ENCODE results near the gene MCM7. TPM values are rescaled to one million over a fixed set of nuclear protein-coding genes. Genes with fewer than 3 reads are reported as not detected.

The MCM7 gene
- polyA plus RNA-seq, 1 of the 3 experiments (the other 2 are of a cell fraction), result 241 TPM

DNA sequence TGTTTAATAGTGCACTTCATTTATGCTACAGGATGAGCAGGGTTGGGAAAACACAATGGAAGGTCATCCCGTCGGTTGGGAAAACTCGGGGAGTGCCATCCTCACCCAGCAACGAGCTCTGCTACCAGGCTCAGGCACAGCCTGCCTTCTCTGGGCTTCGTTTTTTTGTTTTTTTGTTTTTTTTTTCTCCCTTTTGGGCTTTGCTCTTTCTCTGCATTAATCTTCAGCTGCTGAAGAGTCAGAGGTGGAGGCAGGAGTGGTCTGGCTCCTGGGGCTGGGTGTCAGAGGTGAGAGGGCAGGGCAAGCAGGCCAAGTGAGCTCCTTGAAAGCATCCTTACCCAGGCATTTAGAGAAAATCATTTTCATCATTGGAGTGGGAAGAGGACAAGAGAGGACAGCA is 31.2 kb downstream of the MCM7 start:
- no peak for DNase-seq
- TF ChIP-seq FOXJ3 (CRISPR knock-in tag; IDR thresholded peaks at IDR 0.05) (no peak), RAD21 (IDR thresholded peaks at IDR 0.05; ENCODE audit: low read length) (no peak), RXRA (IDR thresholded peaks at IDR 0.05; ENCODE audit: borderline replicate concordance, low read depth) (no peak), CHD2 (IDR thresholded peaks at IDR 0.05; ENCODE audit: low read length, partially characterized antibody) (no peak), SMC3 (IDR thresholded peaks at IDR 0.05; ENCODE audit: low read depth, low read length) (no peak), EZH2phosphoT487 (IDR thresholded peaks at IDR 0.05; ENCODE audit: borderline replicate concordance, low read depth) (no peak), TEAD4 (IDR thresholded peaks at IDR 0.05; ENCODE audit: borderline replicate concordance, insufficient read depth) (no peak), RFX5 (IDR thresholded peaks at IDR 0.05; ENCODE audit: low read length) (no peak), EP300 (IDR thresholded peaks at IDR 0.05; ENCODE audit: borderline replicate concordance in 1 of 2, low read depth in 1 of 2, low read length in 1 of 2) (no peak), YY1 (IDR thresholded peaks at IDR 0.05; ENCODE audit: low read depth) (no peak)
- TF ChIP-seq, protein P1, sequence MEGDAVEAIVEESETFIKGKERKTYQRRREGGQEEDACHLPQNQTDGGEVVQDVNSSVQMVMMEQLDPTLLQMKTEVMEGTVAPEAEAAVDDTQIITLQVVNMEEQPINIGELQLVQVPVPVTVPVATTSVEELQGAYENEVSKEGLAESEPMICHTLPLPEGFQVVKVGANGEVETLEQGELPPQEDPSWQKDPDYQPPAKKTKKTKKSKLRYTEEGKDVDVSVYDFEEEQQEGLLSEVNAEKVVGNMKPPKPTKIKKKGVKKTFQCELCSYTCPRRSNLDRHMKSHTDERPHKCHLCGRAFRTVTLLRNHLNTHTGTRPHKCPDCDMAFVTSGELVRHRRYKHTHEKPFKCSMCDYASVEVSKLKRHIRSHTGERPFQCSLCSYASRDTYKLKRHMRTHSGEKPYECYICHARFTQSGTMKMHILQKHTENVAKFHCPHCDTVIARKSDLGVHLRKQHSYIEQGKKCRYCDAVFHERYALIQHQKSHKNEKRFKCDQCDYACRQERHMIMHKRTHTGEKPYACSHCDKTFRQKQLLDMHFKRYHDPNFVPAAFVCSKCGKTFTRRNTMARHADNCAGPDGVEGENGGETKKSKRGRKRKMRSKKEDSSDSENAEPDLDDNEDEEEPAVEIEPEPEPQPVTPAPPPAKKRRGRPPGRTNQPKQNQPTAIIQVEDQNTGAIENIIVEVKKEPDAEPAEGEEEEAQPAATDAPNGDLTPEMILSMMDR (IDR thresholded peaks at IDR 0.05), result no peak
- TF ChIP-seq, protein P2, sequence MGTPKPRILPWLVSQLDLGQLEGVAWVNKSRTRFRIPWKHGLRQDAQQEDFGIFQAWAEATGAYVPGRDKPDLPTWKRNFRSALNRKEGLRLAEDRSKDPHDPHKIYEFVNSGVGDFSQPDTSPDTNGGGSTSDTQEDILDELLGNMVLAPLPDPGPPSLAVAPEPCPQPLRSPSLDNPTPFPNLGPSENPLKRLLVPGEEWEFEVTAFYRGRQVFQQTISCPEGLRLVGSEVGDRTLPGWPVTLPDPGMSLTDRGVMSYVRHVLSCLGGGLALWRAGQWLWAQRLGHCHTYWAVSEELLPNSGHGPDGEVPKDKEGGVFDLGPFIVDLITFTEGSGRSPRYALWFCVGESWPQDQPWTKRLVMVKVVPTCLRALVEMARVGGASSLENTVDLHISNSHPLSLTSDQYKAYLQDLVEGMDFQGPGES (IDR thresholded peaks at IDR 0.05; ENCODE audit: low read depth, low read length), result no peak
- TF ChIP-seq, protein P3, sequence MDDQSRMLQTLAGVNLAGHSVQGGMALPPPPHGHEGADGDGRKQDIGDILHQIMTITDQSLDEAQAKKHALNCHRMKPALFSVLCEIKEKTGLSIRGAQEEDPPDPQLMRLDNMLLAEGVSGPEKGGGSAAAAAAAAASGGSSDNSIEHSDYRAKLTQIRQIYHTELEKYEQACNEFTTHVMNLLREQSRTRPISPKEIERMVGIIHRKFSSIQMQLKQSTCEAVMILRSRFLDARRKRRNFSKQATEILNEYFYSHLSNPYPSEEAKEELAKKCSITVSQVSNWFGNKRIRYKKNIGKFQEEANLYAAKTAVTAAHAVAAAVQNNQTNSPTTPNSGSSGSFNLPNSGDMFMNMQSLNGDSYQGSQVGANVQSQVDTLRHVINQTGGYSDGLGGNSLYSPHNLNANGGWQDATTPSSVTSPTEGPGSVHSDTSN (IDR thresholded peaks at IDR 0.05), result no peak
- Histone ChIP-seq H2AFZ (ENCODE audit: low read depth) (no peak overlapping the region), H3K27me3 (ENCODE audit: insufficient read depth) (no peaks in the 10 kb centered on the region), H3K4me1 (ENCODE audit: control insufficient read depth in 1 of 2, insufficient read depth in 2 of 2, low read depth in 1 of 2, low read length in 1 of 2) (peaks cover 0 to 14% of the 10 kb centered on the region in 2 experiments; a peak in 1 of 4 replicates), H3K9me3 (peaks cover 39% of the 10 kb centered on the region), H3K9ac (no peak overlapping the region), H3K4me2 (no peak overlapping the region), H3K36me3 (replicated peaks in 1 of 2; ENCODE audit: control insufficient read depth in 1 of 2, insufficient read depth in 2 of 2, low read length in 1 of 2) (peaks cover 50 to 75% of the 10 kb centered on the region in 2 experiments), H3K4me3 (ENCODE audit: low read depth in 2 of 2, low read length in 1 of 2) (no peak overlapping the region; a peak in 1 of 4 replicates), H3F3A (replicated peaks; ENCODE audit: insufficient read depth) (peaks cover 45% of the 10 kb centered on the region), H3K79me2 (ENCODE audit: insufficient read depth) (peaks cover 20% of the 10 kb centered on the region; the same call in 1 of the 2 replicates), H4K20me1 (ENCODE audit: insufficient read depth) (no peaks in the 10 kb centered on the region), H3K9me2 (no peaks in the 10 kb centered on the region), H3K27ac (ENCODE audit: low read depth in 2 of 2, low read length in 1 of 2) (no peak overlapping the region)
- ChIA-PET CTCF (interaction anchor here (1.2 to 3.2 kb wide), 5 partner anchors 9 to 77 kb away, joined by 3 to 21 read pairs (median 5); partner anchors contain the start of gene ZNF3), POLR2A (interaction anchor here (1.6 kb wide), 1 partner anchor 10 kb away, joined by 6 read pairs; no protein-coding TSS in a partner anchor)
- WGBS (ENCODE audit: low lambda C conversion rate), result 93% methylated on average over 5 of the region's 5 CpGs

Measured in SK-N-SH (cell line).